Measurements from ENCODE around the gene DYNC1I2. TPM values are rescaled to one million over a fixed set of nuclear protein-coding genes. Genes with fewer than 3 reads are reported as not detected.

DYNC1I2 gene
- total RNA-seq, 1 donor from 2014 or later, result 136 TPM

DNA sequence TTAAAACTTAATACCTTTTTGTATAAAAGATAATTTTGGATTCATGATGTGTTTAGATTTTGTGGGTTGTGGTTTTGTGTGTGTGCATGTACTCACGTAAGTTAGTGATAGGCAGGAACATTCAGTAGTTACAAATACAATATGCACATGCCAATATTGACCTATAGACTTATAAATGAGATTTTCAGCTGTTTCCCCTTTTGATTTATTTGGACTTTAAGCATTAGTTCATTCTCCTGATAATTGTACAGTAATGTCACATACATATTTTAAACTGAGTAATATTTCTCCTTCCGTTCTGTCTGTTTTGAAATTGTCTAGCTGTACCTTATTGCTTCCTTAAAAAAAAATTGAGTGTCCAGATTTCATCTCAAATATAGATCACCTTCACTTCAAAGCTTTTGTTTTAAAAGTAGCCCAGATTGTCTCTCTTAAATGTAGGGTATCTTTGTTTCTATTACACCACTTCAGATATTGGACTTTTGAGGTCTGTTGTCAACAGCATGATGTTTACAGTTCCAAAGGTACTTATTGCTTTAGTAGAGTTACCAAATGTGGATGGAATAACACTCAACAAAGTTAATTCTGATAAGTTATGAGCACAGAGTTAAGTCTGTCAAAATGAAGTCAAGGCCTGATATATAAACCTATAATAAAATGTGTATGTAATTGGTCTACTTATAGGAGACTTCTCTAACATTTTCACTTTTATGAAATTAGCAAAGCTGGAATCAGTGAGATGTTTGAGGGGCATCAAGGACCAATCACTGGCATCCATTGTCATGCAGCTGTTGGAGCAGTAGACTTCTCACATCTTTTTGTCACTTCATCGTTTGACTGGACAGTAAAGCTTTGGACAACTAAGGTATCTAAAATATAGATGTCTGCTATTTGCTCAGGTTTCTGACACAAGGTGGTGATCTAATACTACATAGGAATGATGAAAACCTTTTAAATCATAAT is 42.0 kb downstream of the DYNC1I2 start:
- H3K4me1 Mint-ChIP-seq (ENCODE audit: low read depth), result no peaks in the 10 kb centered on the region
- TF ChIP-seq, protein P1, sequence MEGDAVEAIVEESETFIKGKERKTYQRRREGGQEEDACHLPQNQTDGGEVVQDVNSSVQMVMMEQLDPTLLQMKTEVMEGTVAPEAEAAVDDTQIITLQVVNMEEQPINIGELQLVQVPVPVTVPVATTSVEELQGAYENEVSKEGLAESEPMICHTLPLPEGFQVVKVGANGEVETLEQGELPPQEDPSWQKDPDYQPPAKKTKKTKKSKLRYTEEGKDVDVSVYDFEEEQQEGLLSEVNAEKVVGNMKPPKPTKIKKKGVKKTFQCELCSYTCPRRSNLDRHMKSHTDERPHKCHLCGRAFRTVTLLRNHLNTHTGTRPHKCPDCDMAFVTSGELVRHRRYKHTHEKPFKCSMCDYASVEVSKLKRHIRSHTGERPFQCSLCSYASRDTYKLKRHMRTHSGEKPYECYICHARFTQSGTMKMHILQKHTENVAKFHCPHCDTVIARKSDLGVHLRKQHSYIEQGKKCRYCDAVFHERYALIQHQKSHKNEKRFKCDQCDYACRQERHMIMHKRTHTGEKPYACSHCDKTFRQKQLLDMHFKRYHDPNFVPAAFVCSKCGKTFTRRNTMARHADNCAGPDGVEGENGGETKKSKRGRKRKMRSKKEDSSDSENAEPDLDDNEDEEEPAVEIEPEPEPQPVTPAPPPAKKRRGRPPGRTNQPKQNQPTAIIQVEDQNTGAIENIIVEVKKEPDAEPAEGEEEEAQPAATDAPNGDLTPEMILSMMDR (IDR thresholded peaks at IDR 0.05), result no peak
- H3K27me3 Mint-ChIP-seq (ENCODE audit: low read depth), result no peaks in the 10 kb centered on the region
- peaks cover 35% of the 10 kb centered on the region for H3K36me3 Mint-ChIP-seq (ENCODE audit: low read depth)
- H3K27ac Mint-ChIP-seq (ENCODE audit: unreplicated experiment), result no peak overlapping the region
- DNase-seq (ENCODE audit: low spot score), result no peak
- no peaks in the 10 kb centered on the region for H3K9me3 Mint-ChIP-seq (ENCODE audit: low read depth)
- H3K4me3 Mint-ChIP-seq (ENCODE audit: unreplicated experiment), result no peak overlapping the region

DNA sequence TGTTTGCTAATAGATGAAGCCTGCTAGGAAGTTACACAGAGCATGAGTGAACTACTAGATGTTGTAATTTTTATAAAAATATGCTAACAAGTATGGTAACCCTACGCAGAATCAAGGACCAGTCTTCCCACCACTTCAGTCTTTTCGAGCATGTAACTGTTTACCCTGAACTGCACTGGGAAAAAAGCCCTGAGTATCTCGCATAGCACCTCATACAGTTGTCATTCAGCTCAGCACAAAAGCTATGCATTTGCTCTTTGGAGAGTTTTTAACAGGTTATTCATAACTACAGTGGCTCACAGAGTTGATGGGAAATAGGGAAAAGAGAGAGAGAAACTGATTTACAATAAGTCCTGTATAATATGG is 42.7 kb downstream of the DYNC1I2 start:
- TF ChIP-seq, protein P1 (IDR thresholded peaks at IDR 0.05), result no peak
- Mint-ChIP-seq H3K4me1 (ENCODE audit: low read depth) (no peaks in the 10 kb centered on the region), H3K27me3 (ENCODE audit: low read depth) (no peaks in the 10 kb centered on the region), H3K4me3 (ENCODE audit: unreplicated experiment) (no peak overlapping the region), H3K9me3 (ENCODE audit: low read depth) (no peaks in the 10 kb centered on the region), H3K27ac (ENCODE audit: unreplicated experiment) (no peak overlapping the region), H3K36me3 (ENCODE audit: low read depth) (peaks cover 37% of the 10 kb centered on the region)
- DNase-seq (ENCODE audit: low spot score), result no peak

DNA sequence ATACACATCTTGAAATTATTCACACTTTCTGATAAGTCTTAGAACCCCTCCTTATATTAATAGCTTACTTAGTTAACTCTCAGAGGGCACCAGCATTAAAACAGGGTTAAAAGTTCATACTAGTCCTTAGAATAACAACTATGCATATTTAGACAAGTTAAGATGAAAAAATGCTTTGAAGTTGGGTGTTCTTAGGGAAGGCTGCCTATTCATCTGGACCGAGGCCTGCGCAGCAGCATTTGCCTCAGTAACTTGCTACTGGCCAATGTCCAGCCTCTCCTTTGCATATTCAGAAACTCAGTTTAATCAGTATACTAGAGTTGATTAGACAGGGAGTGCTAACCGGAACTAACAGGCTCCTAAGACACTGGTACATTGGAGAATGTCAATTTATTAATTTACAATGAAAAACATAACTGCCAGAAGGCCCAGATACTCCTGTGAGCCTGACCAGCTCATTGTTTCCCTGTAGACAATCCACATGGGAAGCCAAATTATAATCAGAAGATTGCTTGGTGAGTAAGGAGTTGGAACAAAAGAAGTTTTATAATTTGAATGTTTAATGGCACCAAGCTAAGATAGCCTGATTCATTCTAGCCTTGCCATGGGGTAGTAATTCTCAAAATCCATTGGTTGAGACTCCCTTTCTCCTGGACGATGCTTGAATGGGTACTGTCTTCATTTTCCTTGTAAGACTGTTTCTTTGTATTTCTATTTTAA is 48.9 kb downstream of the DYNC1I2 start:
- no peak for DNase-seq (ENCODE audit: low spot score)

GRCh38 chr2:171741189-171741588 is 53.9 kb downstream of the DYNC1I2 start:
- Mint-ChIP-seq H3K27me3 (ENCODE audit: low read depth) (no peaks in the 10 kb centered on the region), H3K9me3 (ENCODE audit: low read depth) (no peaks in the 10 kb centered on the region), H3K4me1 (ENCODE audit: low read depth) (peaks cover 16% of the 10 kb centered on the region), H3K27ac (ENCODE audit: unreplicated experiment) (no peak overlapping the region), H3K36me3 (ENCODE audit: low read depth) (peaks cover 26% of the 10 kb centered on the region), H3K4me3 (ENCODE audit: unreplicated experiment) (no peak overlapping the region)
- TF ChIP-seq, protein P1 (IDR thresholded peaks at IDR 0.05), result no peak
- DNase-seq (ENCODE audit: low spot score), result no peak

More for the DNA sequence above, 48.9 kb downstream of the DYNC1I2 start:
- Mint-ChIP-seq H3K9me3 (ENCODE audit: low read depth) (no peaks in the 10 kb centered on the region), H3K27ac (ENCODE audit: unreplicated experiment) (no peak overlapping the region), H3K4me3 (ENCODE audit: unreplicated experiment) (no peak overlapping the region), H3K36me3 (ENCODE audit: low read depth) (peaks cover 30% of the 10 kb centered on the region), H3K27me3 (ENCODE audit: low read depth) (no peaks in the 10 kb centered on the region), H3K4me1 (ENCODE audit: low read depth) (peaks cover 8% of the 10 kb centered on the region)
- TF ChIP-seq, protein P1 (IDR thresholded peaks at IDR 0.05), result no peak

DNA sequence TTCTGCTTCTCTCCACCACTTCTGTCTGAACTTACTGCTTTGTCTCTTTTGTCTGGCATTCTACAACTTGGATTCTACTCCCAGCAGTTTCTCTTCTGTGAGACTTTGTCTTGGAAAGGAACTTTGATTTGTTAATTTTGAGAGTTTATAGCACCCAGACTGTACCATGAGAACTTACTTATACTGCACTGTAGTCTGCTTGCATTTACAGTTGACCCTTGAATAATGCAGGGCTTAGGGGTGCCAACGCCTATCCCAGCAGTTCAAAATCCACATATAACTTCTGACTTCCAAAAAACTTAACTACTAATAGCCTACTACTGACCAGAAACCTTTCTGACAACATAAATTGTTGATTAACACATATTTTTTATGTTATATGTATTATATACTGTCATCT is 55.5 kb downstream of the DYNC1I2 start:
- DNase-seq (ENCODE audit: low spot score), result no peak
- Mint-ChIP-seq H3K4me3 (ENCODE audit: unreplicated experiment) (no peak overlapping the region), H3K27ac (ENCODE audit: unreplicated experiment) (peak overlapping the region; percentile 33), H3K36me3 (ENCODE audit: low read depth) (peaks cover 25% of the 10 kb centered on the region), H3K4me1 (ENCODE audit: low read depth) (peaks cover 16% of the 10 kb centered on the region), H3K9me3 (ENCODE audit: low read depth) (no peaks in the 10 kb centered on the region), H3K27me3 (ENCODE audit: low read depth) (no peaks in the 10 kb centered on the region)
- TF ChIP-seq, protein P1 (IDR thresholded peaks at IDR 0.05), result no peak
